ENCODE results near the gene PGM1. TPM values are rescaled to one million over a fixed set of nuclear protein-coding genes. Genes with fewer than 3 reads are reported as not detected.
A peak's percentile ranks its signal among the peaks of the same experiment; 100 is the strongest.

The PGM1 gene
- total and polyA plus RNA-seq, 2 of the 13 experiments (the other 11 are each of a cell fraction or from before 2014, with no cell fraction given) = 51.6 to 105 TPM

- TF ChIP-seq ZBTB40 (IDR thresholded peaks at IDR 0.05) = 0 out of 2 replicates have a peak, but pooled peaks have one; percentile 3
- no peak for TF ChIP-seq ZBTB40 (CRISPR knock-in tag; IDR thresholded peaks at IDR 0.05)
- no peak for TF ChIP-seq ZSCAN20 (CRISPR knock-in tag; IDR thresholded peaks at IDR 0.05; ENCODE audit: borderline replicate concordance)
- TF ChIP-seq MXD4 (CRISPR knock-in tag; IDR thresholded peaks at IDR 0.05) = no peak
- no peak for TF ChIP-seq IKZF4 (CRISPR knock-in tag; IDR thresholded peaks at IDR 0.05; ENCODE audit: borderline replicate concordance, low read depth, not compliant biosample characterization)
- TF ChIP-seq IRF9 (CRISPR knock-in tag; IDR thresholded peaks at IDR 0.05; ENCODE audit: borderline replicate concordance) = no peak
- TF ChIP-seq ZNF430 (CRISPR knock-in tag; IDR thresholded peaks at IDR 0.05) = no peak
- peak; percentile 61; the same call in 1 of the 2 replicates for TF ChIP-seq MBD4 (IDR thresholded peaks at IDR 0.05; ENCODE audit: borderline replicate concordance, low read length)
- peak; percentile 46 for TF ChIP-seq CHD4 (IDR thresholded peaks at IDR 0.05; ENCODE audit: borderline replicate concordance, low read length)
- TF ChIP-seq ZKSCAN5 (CRISPR knock-in tag; IDR thresholded peaks at IDR 0.05) = no peak
- 0 out of 2 replicates have a peak, but pooled peaks have one; percentile 37 for TF ChIP-seq ZNF749 (CRISPR knock-in tag; IDR thresholded peaks at IDR 0.05; ENCODE audit: borderline replicate concordance)
- TF ChIP-seq ZNF354B (CRISPR knock-in tag; IDR thresholded peaks at IDR 0.05) = no peak
- no peak for TF ChIP-seq ZNF678 (CRISPR knock-in tag; IDR thresholded peaks at IDR 0.05)
- no peak for TF ChIP-seq ZFP36L1 (CRISPR knock-in tag; IDR thresholded peaks at IDR 0.05)
- no peak for TF ChIP-seq AKAP8 (CRISPR knock-in tag; IDR thresholded peaks at IDR 0.05)
- TF ChIP-seq YEATS4 (CRISPR knock-in tag; IDR thresholded peaks at IDR 0.05; ENCODE audit: borderline replicate concordance) = peak; percentile 47; the same call in 1 of the 2 replicates
Measured at GRCh38 chr1:63640633-63641567, 47.7 kb downstream of the PGM1 start (continued).

Data from HepG2 (cell line).